Liver (tissue), 3 donors: ENCODE data around the gene FRYL.

ENCODE experiments used
- CTCF ChIP-seq: fragments of 150-350 bp; IDR thresholded peaks from 2 replicates; pipeline ENCODE4 v1.5.1; 2017; ENCODE audit warnings: improper control_type of control experiment, low read depth, low read length; ENCODE audit not compliant: missing input control
- HNF4G ChIP-seq: IDR thresholded peaks from 2 replicates; pipeline ENCODE4 v1.6.1; 2016; ENCODE audit warnings: antibody characterized with exemption
- JUND ChIP-seq, 2 donors: IDR thresholded peaks; 2 replicates each; pipeline ENCODE4 v1.6.1; 2016; ENCODE audit warnings: antibody characterized with exemption in 2 of 2
- MAX ChIP-seq: IDR thresholded peaks from 2 replicates; pipeline ENCODE4 v1.6.1; 2016; ENCODE audit warnings: antibody characterized with exemption
- RAD21 ChIP-seq, 2 donors: IDR thresholded peaks; 2 replicates each; pipeline ENCODE4 v1.6.1; 2016; ENCODE audit warnings: antibody characterized with exemption in 2 of 2, mild to moderate bottlenecking in 2 of 2
- REST ChIP-seq: IDR thresholded peaks from 2 replicates; pipeline ENCODE4 v1.6.1; 2016; ENCODE audit warnings: antibody characterized with exemption, mild to moderate bottlenecking
- SP1 ChIP-seq: IDR thresholded peaks from 2 replicates; pipeline ENCODE4 v1.6.1; 2018; ENCODE audit warnings: antibody characterized with exemption, mild to moderate bottlenecking
- TAF1 ChIP-seq: conservative IDR thresholded peaks from 2 replicates; pipeline ENCODE4 v1.6.1; 2016; ENCODE audit warnings: antibody characterized with exemption, mild to moderate bottlenecking
- donor health status: healthy.
- donor health status: healthy.

- no peak for TF ChIP-seq JUND (IDR thresholded peaks at IDR 0.05)
- no peak for TF ChIP-seq CTCF
- no peak for TF ChIP-seq TAF1
- TF ChIP-seq RAD21 (IDR thresholded peaks at IDR 0.05), result no peak
- no peak for TF ChIP-seq REST
- no peak for TF ChIP-seq MAX
- no peak for TF ChIP-seq HNF4G
- TF ChIP-seq SP1, result no peak
Observed at GRCh38 chr4:48693856-48694574, 86.1 kb downstream of the FRYL start.
